ENCODE measurements around the gene P2RX4. TPM values are rescaled to one million over a fixed set of nuclear protein-coding genes. Genes with fewer than 3 reads are reported as not detected.

P2RX4 gene
- total and polyA plus RNA-seq, 2 of the 4 experiments (the other 2 are of a cell fraction) = 9.5 to 12.6 TPM

- no peak overlapping the region for H2AFZ ChIP-seq (replicated peaks; ENCODE audit: low read length, poor library complexity)
- 57% methylated on average over 28 of the region's 38 CpGs; no CpG with 5 or more reads in 1 of the 2 experiments for WGBS, 2 experiments (ENCODE audit: extremely low coverage in 2 of 2, insufficient read length in 1 of 2)
- no peak overlapping the region for H3K14ac ChIP-seq (replicated peaks; ENCODE audit: low read depth, low read length)
- ATAC-seq (ENCODE audit: low read depth) (no peak), DNase-seq (no peak)
- POLR2A ChIA-PET (ENCODE audit: unreplicated experiment) = no interaction called here
- H3K9ac ChIP-seq (ENCODE audit: low read depth, low read length) = no peak overlapping the region
- no TSS peak for BruUV-seq (replicated peaks)
- peaks cover 2% of the 10 kb centered on the region for H3K4me1 ChIP-seq (ENCODE audit: control insufficient read depth, insufficient read depth, low read length)
- no peak overlapping the region for H3K18ac ChIP-seq (ENCODE audit: low read depth, low read length)
- intact Hi-C loops (cut with micrococcal nuclease) = no loop called here
- H4K91ac ChIP-seq (ENCODE audit: insufficient read depth, low read depth, low read length) = no peak overlapping the region
- H2BK20ac ChIP-seq (ENCODE audit: low read depth, low read length) = no peak overlapping the region
- CTCF ChIA-PET = no interaction called here
- H3K36me3 ChIP-seq (ENCODE audit: control insufficient read depth, insufficient read depth, low read length) = peaks cover 30% of the 10 kb centered on the region
- no peak overlapping the region for H3K4ac ChIP-seq (ENCODE audit: low read depth, low read length)
- no peak overlapping the region for H2BK5ac ChIP-seq (ENCODE audit: low read depth, low read length, poor library complexity, severe bottlenecking)
- no peaks in the 10 kb centered on the region for H3K9me3 ChIP-seq (ENCODE audit: control insufficient read depth, insufficient read depth, low read length)
- H2BK120ac ChIP-seq (ENCODE audit: low read depth, low read length) = no peak overlapping the region
- no peak for TF ChIP-seq CTCF (conservative IDR thresholded peaks at IDR 0.05; ENCODE audit: low read depth, low read length)
- no peak for TF ChIP-seq MAZ (IDR thresholded peaks at IDR 0.05; ENCODE audit: borderline replicate concordance, low read depth, low read length)
- TF ChIP-seq POLR2A (IDR thresholded peaks at IDR 0.05; ENCODE audit: low read depth, low read length) = no peak
- TF ChIP-seq RAD21 (IDR thresholded peaks at IDR 0.05; ENCODE audit: low read length) = no peak
- no peak for TF ChIP-seq RCOR1 (IDR thresholded peaks at IDR 0.05; ENCODE audit: insufficient replicate concordance, low read length)
- no peak for TF ChIP-seq ELK1 (IDR thresholded peaks at IDR 0.05; ENCODE audit: borderline replicate concordance, low read depth, low read length)
- TF ChIP-seq BHLHE40 (IDR thresholded peaks at IDR 0.05; ENCODE audit: low read depth, low read length) = no peak
- TF ChIP-seq CHD1 (IDR thresholded peaks at IDR 0.05; ENCODE audit: low read depth, low read length) = no peak
- no peak for TF ChIP-seq USF2 (IDR thresholded peaks at IDR 0.05; ENCODE audit: low read depth, low read length)
- TF ChIP-seq FOS (IDR thresholded peaks at IDR 0.05; ENCODE audit: low read depth, low read length) = no peak
- TF ChIP-seq MXI1 (IDR thresholded peaks at IDR 0.05; ENCODE audit: borderline replicate concordance, low read depth, low read length) = no peak
- TF ChIP-seq CEBPB (IDR thresholded peaks at IDR 0.05; ENCODE audit: low read depth, low read length) = no peak
- TF ChIP-seq NFE2L2 (IDR thresholded peaks at IDR 0.05; ENCODE audit: low read depth, low read length) = no peak
- no peak for TF ChIP-seq RFX5 (IDR thresholded peaks at IDR 0.05; ENCODE audit: low read depth, low read length)
- no peak for TF ChIP-seq SMC3 (IDR thresholded peaks at IDR 0.05; ENCODE audit: low read depth, low read length)
- no peak overlapping the region for H3K4me2 ChIP-seq (ENCODE audit: low read depth, low read length)
- H3K9me1 ChIP-seq (ENCODE audit: insufficient read depth, low read length) = no peaks in the 10 kb centered on the region
- no peak overlapping the region for H3K4me3 ChIP-seq (ENCODE audit: insufficient read depth, low read depth, low read length)
- no peaks in the 10 kb centered on the region for H3K27me3 ChIP-seq (ENCODE audit: control insufficient read depth, insufficient read depth, low read length)
- no peaks in the 10 kb centered on the region; a peak in 1 of 4 replicates for H3K79me1 ChIP-seq (ENCODE audit: low read depth in 1 of 2, low read length in 2 of 2)
- in situ Hi-C loops (cut with MboI; ENCODE audit: low sequenced_read_pairs) = no loop called here
- H4K8ac ChIP-seq (ENCODE audit: low read depth in 2 of 2, low read length in 2 of 2) = no peak overlapping the region
- peaks cover 3% of the 10 kb centered on the region; the same call in 1 of the 2 replicates for H4K20me1 ChIP-seq (ENCODE audit: insufficient read depth, low read length)
- H3K56ac ChIP-seq (ENCODE audit: extremely low read depth, insufficient read depth, low read length) = no peak overlapping the region
- dilution Hi-C loops (cut with HindIII; ENCODE audit: low sequenced_read_pairs, unreplicated experiment) = no loop called here
- H2BK15ac ChIP-seq (ENCODE audit: low read depth, low read length) = no peak overlapping the region
- no peak overlapping the region for H4K5ac ChIP-seq (ENCODE audit: low read depth, low read length)
- H3K27ac ChIP-seq (ENCODE audit: insufficient read depth, low read length) = no peak overlapping the region
- no peak overlapping the region for H3K23ac ChIP-seq (ENCODE audit: low read depth, low read length)
- no peak overlapping the region for H2AK5ac ChIP-seq (ENCODE audit: low read depth, low read length)
- H2AK9ac ChIP-seq (replicated peaks; ENCODE audit: low read depth, low read length, poor library complexity) = no peak overlapping the region
These were observed 30.7 kb downstream of the P2RX4 start for GRCh38 chr12:121240484-121241101.
